DMS 273 (cell line): ENCODE results near the gene TMEM25.
"Not testable (repeated sequence)": the region's sequence is repeated elsewhere in the genome, so short reads cannot be mapped to it uniquely, and the experiment has no call there.

Experiments used
- DNase-seq: peaks from one replicate; lab custom pipeline; 2025; ENCODE audit not compliant: unreplicated experiment; lab: John Stamatoyannopoulos, UW

The TMEM25 gene

DNA sequence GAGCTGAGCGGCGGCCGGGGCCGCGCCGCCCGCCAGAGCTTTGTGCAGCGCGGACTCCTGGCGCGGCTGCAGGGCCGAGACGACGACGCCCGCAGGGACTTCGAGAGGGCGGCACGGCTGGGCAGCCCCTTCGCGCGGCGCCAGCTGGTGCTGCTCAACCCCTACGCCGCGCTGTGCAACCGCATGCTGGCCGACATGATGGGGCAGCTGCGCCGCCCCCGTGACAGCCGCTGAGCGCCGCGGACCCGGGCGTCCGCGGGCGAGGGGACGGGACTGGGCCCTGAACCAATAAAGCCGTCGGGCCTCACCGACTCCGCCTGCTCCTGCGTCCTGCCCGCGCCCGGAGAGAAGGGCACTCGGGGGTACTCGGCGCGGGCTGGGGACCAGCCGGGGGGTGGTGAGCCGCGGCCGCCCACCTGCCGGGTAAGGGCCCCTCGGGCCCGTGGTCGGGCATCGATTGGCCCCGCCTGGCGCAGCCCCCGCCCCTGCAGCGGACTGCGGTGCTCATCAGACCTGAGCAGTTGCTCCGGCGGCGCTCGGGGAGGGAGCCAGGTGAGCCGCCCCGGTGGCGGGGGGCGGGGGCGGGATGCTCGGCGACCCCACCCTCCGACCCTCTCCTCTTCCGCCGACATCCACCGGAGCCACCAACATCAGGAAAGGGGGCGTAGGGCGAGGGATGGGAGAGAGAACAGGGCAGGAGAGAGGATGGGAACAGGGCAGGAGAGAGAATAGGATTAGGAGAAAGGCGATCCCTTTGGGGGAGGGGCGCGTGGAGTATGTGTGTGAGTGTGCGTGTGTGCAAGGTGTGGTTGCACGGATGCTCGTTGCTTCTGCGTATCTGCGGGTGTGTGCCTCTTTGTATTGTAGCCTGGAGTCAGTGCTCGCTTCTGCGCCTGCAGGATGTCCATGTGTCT lies at the start of gene TMEM25:
Gene TMEM25, plus strand, starts transcription at position 510 of the 914 bp plus-strand sequence. CDS start 610 bp downstream, outside the sequence.
- peak; percentile 79 for DNase-seq

GRCh38 chr11:118481238-118481637 lies 49.8 kb upstream of the TMEM25 start:
- DNase-seq, result not testable (repeated sequence)

GRCh38 chr11:118484405-118484804 lies 46.6 kb upstream of the TMEM25 start:
- no peak for DNase-seq

DNA sequence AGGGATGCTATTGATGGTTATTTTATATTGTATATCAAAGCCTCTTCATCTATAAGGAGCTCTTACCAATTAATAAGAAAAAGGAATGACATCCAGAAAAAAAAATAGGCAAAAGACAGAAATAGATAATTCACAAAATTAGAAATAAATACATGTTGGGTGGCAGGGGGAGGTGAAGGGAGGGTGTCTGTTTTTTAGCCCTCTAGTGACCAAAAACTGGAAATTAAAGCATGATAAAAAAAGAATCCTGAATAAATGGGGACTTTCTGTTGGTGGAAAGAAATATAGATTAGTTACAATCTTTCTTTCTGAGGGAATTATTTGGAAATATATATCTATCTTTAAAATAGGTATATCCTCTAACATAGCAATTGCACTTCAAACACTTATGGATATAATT lies 45.7 kb upstream of the TMEM25 start:
- no peak for DNase-seq

DNA sequence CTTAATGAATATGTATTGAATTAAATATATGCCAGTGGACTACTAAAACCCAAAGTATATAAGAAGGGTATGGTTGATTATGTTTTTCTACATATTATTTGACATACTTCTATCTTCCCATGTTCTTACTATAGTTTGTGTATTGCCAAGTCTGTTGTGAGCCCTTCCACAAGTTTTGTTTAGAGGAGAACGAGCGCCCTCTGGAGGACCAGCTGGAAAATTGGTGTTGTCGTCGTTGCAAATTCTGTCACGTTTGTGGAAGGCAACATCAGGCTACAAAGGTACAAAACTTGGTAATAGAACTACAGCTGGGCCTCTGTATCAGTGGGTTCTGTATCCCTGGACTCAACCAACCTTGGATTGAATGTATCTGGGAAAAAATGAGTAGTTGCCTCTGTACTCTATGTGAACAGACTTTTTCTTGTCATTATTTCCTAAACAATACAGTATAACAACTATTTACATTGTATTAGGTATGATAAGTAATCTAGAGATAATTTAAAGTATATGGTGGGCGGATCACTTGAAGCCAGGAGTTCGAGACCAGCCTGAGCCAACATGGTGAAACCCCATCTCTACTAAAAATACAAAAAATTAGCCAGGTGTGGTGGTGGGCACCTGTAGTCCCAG lies 42.4 kb upstream of the TMEM25 start:
- DNase-seq, result peak; percentile 65

DNA sequence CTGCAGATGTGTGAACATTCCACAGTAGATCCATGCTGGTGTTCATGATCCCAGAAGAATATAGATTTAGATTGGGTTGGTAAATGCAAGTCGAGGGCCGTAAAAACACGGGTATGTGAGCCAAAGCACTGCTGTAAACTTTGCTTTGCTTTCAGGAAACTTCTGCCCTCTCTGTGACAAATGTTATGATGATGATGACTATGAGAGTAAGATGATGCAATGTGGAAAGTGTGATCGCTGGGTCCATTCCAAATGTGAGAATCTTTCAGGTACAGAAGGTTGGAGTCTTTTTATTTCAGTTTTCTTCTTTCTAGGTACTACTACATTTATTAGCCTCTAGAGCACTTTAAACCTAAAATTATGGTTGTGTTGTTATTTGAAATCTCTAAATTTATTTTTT lies 40.0 kb upstream of the TMEM25 start:
- DNase-seq, result no peak

GRCh38 chr11:118497831-118498230 lies 33.2 kb upstream of the TMEM25 start:
- DNase-seq, result no peak

- DNase-seq, result no peak
Measured at GRCh38 chr11:118503216-118503615, 27.8 kb upstream of the TMEM25 start.

DNA sequence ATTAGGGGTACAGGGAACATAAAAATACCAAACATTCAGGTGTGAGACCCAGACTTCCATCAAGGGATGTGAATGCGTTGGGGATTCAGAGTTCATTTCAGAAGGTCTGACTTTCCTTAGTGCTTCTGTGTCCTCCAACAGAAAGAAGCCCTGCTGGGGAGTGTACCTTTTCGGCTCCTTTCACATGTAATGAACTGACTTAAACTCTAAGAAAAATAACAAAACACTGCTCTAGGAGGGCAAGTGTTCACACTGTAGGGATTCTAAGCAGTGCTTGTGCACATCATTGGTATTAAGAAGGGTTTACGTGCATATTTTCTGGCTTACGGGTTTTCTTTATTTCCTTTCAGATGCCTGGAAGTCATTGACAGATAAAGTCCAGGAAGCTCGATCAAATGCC lies 19.4 kb upstream of the TMEM25 start:
- no peak for DNase-seq

GRCh38 chr11:118514103-118514502 lies 16.9 kb upstream of the TMEM25 start:
- no peak for DNase-seq

DNA sequence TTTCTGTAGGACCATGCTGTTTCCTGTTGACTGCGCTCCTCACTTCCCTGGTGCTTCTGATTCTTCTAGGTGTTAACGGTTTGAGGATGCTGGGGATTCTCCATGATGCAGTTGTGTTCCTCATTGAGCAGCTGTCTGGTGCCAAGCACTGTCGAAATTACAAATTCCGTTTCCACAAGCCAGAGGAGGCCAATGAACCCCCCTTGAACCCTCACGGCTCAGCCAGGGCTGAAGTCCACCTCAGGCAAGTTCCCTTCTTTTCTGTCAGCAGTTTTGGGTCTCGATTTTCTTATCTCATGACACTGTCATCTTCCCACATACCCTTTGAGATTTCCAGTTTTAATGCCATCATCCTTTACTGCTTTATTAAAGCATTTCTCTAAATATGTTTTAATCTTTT lies 11.4 kb upstream of the TMEM25 start:
- no peak for DNase-seq

DNA sequence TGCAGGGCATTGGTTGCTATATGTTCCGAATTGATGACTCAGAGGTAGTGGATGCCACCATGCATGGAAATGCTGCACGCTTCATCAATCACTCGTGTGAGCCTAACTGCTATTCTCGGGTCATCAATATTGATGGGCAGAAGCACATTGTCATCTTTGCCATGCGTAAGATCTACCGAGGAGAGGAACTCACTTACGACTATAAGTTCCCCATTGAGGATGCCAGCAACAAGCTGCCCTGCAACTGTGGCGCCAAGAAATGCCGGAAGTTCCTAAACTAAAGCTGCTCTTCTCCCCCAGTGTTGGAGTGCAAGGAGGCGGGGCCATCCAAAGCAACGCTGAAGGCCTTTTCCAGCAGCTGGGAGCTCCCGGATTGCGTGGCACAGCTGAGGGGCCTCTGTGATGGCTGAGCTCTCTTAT lies 9.1 kb upstream of the TMEM25 start:
- peak; percentile 18 for DNase-seq

DNA sequence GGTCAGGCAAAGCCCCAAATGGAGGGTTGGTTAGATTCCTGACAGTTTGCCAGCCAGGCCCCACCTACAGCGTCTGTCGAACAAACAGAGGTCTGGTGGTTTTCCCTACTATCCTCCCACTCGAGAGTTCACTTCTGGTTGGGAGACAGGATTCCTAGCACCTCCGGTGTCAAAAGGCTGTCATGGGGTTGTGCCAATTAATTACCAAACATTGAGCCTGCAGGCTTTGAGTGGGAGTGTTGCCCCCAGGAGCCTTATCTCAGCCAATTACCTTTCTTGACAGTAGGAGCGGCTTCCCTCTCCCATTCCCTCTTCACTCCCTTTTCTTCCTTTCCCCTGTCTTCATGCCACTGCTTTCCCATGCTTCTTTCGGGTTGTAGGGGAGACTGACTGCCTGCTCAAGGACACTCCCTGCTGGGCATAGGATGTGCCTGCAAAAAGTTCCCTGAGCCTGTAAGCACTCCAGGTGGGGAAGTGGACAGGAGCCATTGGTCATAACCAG lies 8.4 kb upstream of the TMEM25 start:
- DNase-seq, result peak; percentile 58

DNA sequence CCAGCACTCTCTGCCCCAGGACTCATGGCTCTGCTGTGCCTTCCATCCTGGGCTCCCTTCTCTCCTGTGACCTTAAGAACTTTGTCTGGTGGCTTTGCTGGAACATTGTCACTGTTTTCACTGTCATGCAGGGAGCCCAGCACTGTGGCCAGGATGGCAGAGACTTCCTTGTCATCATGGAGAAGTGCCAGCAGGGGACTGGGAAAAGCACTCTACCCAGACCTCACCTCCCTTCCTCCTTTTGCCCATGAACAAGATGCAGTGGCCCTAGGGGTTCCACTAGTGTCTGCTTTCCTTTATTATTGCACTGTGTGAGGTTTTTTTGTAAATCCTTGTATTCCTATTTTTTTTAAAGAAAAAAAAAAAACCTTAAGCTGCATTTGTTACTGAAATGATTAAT lies 6.6 kb upstream of the TMEM25 start:
- DNase-seq, result no peak

GRCh38 chr11:118524757-118525470 lies 6.1 kb upstream of the TMEM25 start:
- DNase-seq, result no peak

GRCh38 chr11:118526688-118527087 lies 4.3 kb upstream of the TMEM25 start:
- DNase-seq, result no peak

GRCh38 chr11:118527109-118527508 lies 3.9 kb upstream of the TMEM25 start, which contains the start of gene TTC36:
Gene TTC36, plus strand, starts transcription at chr11:118527474. Its CDS starts 21 bp downstream, at chr11:118527495.
- no peak for DNase-seq

DNA sequence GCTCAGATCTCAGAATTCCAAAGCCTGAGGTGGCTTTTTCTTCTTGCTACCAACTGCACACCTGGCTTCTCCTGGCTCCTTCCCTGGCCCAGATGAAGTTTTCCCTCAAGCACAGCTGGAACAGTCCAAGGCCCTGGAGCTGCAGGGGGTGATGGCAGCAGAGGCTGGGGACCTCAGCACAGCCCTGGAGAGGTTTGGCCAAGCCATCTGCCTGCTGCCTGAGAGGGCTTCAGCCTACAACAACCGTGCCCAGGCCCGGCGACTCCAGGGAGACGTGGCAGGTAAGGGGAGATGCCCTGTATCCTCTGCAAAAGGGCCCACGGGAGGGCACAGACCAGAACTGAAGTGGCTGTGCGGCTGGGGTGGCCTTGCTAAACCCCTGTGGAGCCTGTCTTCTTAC lies 2.5 kb upstream of the TMEM25 start:
- no peak for DNase-seq

DNA sequence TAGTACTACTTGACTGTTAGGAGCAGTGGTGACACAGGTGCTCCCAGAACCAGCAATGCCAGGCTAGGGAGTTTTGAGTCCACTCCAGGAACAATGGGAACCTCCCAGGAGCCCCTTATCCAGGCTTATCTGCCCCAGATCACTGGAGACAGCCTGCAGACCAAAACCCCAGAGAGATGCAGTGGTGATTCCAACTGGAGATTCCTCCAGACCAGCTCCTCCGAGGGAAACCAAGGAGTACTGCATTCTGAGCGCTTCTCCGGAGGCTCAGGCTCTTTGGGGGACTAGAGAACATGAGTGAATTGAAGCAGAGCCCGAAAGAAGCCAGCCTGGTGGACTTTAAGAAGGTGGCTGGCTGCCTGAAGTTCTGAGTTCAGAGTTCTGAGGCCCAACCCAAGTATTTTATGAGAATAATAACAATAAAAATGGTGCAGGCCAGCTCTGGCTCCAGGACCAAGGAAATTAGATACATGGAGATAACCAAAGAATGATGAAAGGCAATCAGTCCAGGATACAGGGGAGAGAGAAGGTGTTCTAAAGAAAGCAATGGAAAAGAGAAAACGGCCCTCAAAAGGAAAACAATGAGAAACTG lies 1.3 kb upstream of the TMEM25 start:
- DNase-seq, result peak; percentile 15

GRCh38 chr11:118530180-118530682 lies 761 bp upstream of the TMEM25 start:
- peak; percentile 44 for DNase-seq

DNA sequence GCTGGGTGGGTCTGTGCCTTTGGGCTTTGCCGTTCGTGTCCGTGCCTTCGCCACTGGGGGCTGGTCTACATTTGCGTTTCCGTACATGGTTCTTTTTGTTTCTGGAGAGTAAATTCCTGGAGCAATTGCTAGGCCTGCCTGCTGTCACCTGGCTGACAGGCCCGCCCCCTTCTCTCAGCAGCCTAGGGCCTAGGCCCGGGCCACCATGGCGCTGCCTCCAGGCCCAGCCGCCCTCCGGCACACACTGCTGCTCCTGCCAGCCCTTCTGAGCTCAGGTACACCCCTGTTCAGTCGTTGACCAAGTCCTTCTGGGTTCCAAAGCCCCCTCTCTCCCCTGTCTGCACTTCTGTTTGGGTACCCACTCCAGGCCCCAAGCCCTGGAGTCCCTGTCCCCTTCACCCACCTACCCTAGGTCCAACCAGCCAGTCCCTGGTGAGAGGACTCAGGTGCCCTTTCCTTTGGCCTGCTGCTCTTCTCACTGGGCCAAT lies 649 bp downstream of the TMEM25 start:
- no peak for DNase-seq
